ENCODE measurements around the gene METTL15. TPM values are rescaled to one million over a fixed set of nuclear protein-coding genes. Genes with fewer than 3 reads are reported as not detected.
A peak's percentile ranks its signal among the peaks of the same experiment; 100 is the strongest.

METTL15 gene
- total RNA-seq, 1 donor from 2014 or later: 16.3 TPM

- Mint-ChIP-seq H3K4me1 (ENCODE audit: unreplicated experiment) (peaks cover 30% of the 10 kb centered on the region), H3K36me3 (ENCODE audit: unreplicated experiment) (peaks cover 5% of the 10 kb centered on the region), H3K9me3 (ENCODE audit: unreplicated experiment) (peaks cover 6% of the 10 kb centered on the region), H3K27me3 (ENCODE audit: unreplicated experiment) (no peaks in the 10 kb centered on the region), H3K4me3 (ENCODE audit: unreplicated experiment) (no peak overlapping the region), H3K27ac (ENCODE audit: unreplicated experiment) (peak overlapping the region; percentile 65)
- no peak for DNase-seq (ENCODE audit: extremely low spot score, unreplicated experiment)
- no peak for TF ChIP-seq CTCF (IDR thresholded peaks at IDR 0.05)
These were observed 119.3 kb downstream of the METTL15 start for GRCh38 chr11:28227460-28227859.

- Mint-ChIP-seq H3K4me1 (ENCODE audit: unreplicated experiment) (peaks cover 30% of the 10 kb centered on the region), H3K36me3 (ENCODE audit: unreplicated experiment) (peaks cover 5% of the 10 kb centered on the region), H3K27me3 (ENCODE audit: unreplicated experiment) (no peaks in the 10 kb centered on the region), H3K27ac (ENCODE audit: unreplicated experiment) (peak overlapping the region; percentile 65), H3K4me3 (ENCODE audit: unreplicated experiment) (no peak overlapping the region), H3K9me3 (ENCODE audit: unreplicated experiment) (peaks cover 6% of the 10 kb centered on the region)
- DNase-seq (ENCODE audit: extremely low spot score, unreplicated experiment): no peak
- no peak for TF ChIP-seq CTCF (IDR thresholded peaks at IDR 0.05)
These were observed 120.2 kb downstream of the METTL15 start for GRCh38 chr11:28228196-28228895.

- Mint-ChIP-seq H3K27me3 (ENCODE audit: unreplicated experiment) (no peaks in the 10 kb centered on the region), H3K9me3 (ENCODE audit: unreplicated experiment) (peaks cover 6% of the 10 kb centered on the region), H3K27ac (ENCODE audit: unreplicated experiment) (peak overlapping the region; percentile 17), H3K36me3 (ENCODE audit: unreplicated experiment) (peaks cover 9% of the 10 kb centered on the region), H3K4me1 (ENCODE audit: unreplicated experiment) (peaks cover 27% of the 10 kb centered on the region), H3K4me3 (ENCODE audit: unreplicated experiment) (no peak overlapping the region)
- no peak for DNase-seq (ENCODE audit: extremely low spot score, unreplicated experiment)
- TF ChIP-seq CTCF (IDR thresholded peaks at IDR 0.05): no peak
These were observed 123.3 kb downstream of the METTL15 start for GRCh38 chr11:28231475-28231874.

- Mint-ChIP-seq H3K27ac (ENCODE audit: unreplicated experiment) (no peak overlapping the region), H3K4me3 (ENCODE audit: unreplicated experiment) (no peak overlapping the region), H3K9me3 (ENCODE audit: unreplicated experiment) (peaks cover 6% of the 10 kb centered on the region)
These were observed 124.5 kb downstream of the METTL15 start for GRCh38 chr11:28232649-28233048.

More at GRCh38 chr11:28232649-28233048, 124.5 kb downstream of the METTL15 start:
- Mint-ChIP-seq H3K36me3 (ENCODE audit: unreplicated experiment) (peaks cover 11% of the 10 kb centered on the region), H3K4me1 (ENCODE audit: unreplicated experiment) (peaks cover 20% of the 10 kb centered on the region), H3K27me3 (ENCODE audit: unreplicated experiment) (no peaks in the 10 kb centered on the region)
- no peak for TF ChIP-seq CTCF (IDR thresholded peaks at IDR 0.05)
- no peak for DNase-seq (ENCODE audit: extremely low spot score, unreplicated experiment)
